HepG2 (cell line): ENCODE data around the gene MCRS1. TPM values are rescaled to one million over a fixed set of nuclear protein-coding genes. Genes with fewer than 3 reads are reported as not detected.

Source experiments
- ATF3 ChIP-seq: sonication (generic); formaldehyde crosslinking; IDR thresholded peaks from 2 replicates; pipeline ENCODE4 v1.4.0; 2020; ENCODE audit warnings: missing genetic modification reagents
- BRD4 ChIP-seq: sonication (generic); formaldehyde crosslinking; IDR thresholded peaks from 2 replicates; pipeline ENCODE4 v1.4.0; 2020; ENCODE audit warnings: missing genetic modification reagents
- FOSL1 ChIP-seq: sonication (generic); formaldehyde crosslinking; IDR thresholded peaks from 2 replicates; pipeline ENCODE4 v1.9.0; 2021; ENCODE audit warnings: missing genetic modification reagents, borderline replicate concordance
- FOXP4 ChIP-seq: sonication (generic); formaldehyde crosslinking; IDR thresholded peaks from 2 replicates; pipeline ENCODE4 v1.4.0; 2020; ENCODE audit warnings: missing genetic modification reagents
- GABPB1 ChIP-seq: IDR thresholded peaks from 2 replicates; pipeline ENCODE4 v1.6.1; 2016; ENCODE audit warnings: mild to moderate bottlenecking, missing genetic modification reagents, moderate library complexity, missing compliant biosample characterization
- HINFP ChIP-seq: sonication (generic); formaldehyde crosslinking; IDR thresholded peaks from 2 replicates; pipeline ENCODE4 v1.4.0; 2020; ENCODE audit warnings: low read depth, mild to moderate bottlenecking, missing genetic modification reagents
- HNRNPK ChIP-seq: fragments of 200-400 bp; formaldehyde crosslinking; IDR thresholded peaks from 2 replicates; pipeline ENCODE4 v1.6.1; 2018; ENCODE audit warnings: low read length, low read depth, moderate library complexity, mild to moderate bottlenecking; ENCODE audit not compliant: poor library complexity, severe bottlenecking
- MED13 ChIP-seq: sonication (generic); formaldehyde crosslinking; IDR thresholded peaks from 2 replicates; pipeline ENCODE4 v1.5.0; 2020; ENCODE audit warnings: missing genetic modification reagents
- NR2F6 ChIP-seq, 2 experiments: IDR thresholded peaks; 2 replicates each; pipeline ENCODE4 v1.6.1; 2016; ENCODE audit warnings: antibody characterized with exemption in 1 of 2, mild to moderate bottlenecking in 1 of 2
- POLR2G ChIP-seq: fragments of 200-400 bp; formaldehyde crosslinking; IDR thresholded peaks from 2 replicates; pipeline ENCODE4 v1.6.1; 2018; ENCODE audit warnings: mild to moderate bottlenecking, low read depth, low read length, moderate library complexity
- RXRA ChIP-seq: sonication (generic); formaldehyde crosslinking; IDR thresholded peaks from 2 replicates; pipeline ENCODE4 v1.5.1; 2020; ENCODE audit warnings: missing genetic modification reagents
- SPEN ChIP-seq: sonication (generic); formaldehyde crosslinking; IDR thresholded peaks from 2 replicates; pipeline ENCODE4 v1.5.1; 2020; ENCODE audit warnings: low read depth, mild to moderate bottlenecking, missing genetic modification reagents
- TFDP2 ChIP-seq: sonication (generic); formaldehyde crosslinking; IDR thresholded peaks from 2 replicates; pipeline ENCODE4 v1.4.0; 2020; ENCODE audit warnings: missing genetic modification reagents
- ZBTB43 ChIP-seq: sonication (generic); formaldehyde crosslinking; conservative IDR thresholded peaks from 2 replicates; pipeline ENCODE4 v1.4.0; 2020; ENCODE audit warnings: missing genetic modification reagents
- ZNF44 ChIP-seq: sonication (generic); formaldehyde crosslinking; IDR thresholded peaks from 2 replicates; pipeline ENCODE4 v1.5.1; 2020; ENCODE audit warnings: mild to moderate bottlenecking, missing genetic modification reagents
- ZNF510 ChIP-seq: sonication (generic); formaldehyde crosslinking; IDR thresholded peaks from 2 replicates; pipeline ENCODE4 v1.4.0; 2020; ENCODE audit warnings: low read depth, mild to moderate bottlenecking, missing genetic modification reagents
- ZNF549 ChIP-seq: sonication (generic); formaldehyde crosslinking; IDR thresholded peaks from 2 replicates; pipeline ENCODE4 v1.5.0; 2020; ENCODE audit warnings: missing genetic modification reagents
- ZNF556 ChIP-seq: sonication (generic); formaldehyde crosslinking; IDR thresholded peaks from 2 replicates; pipeline ENCODE4 v1.4.0; 2020; ENCODE audit warnings: mild to moderate bottlenecking, missing genetic modification reagents, borderline replicate concordance
- ZNF614 ChIP-seq: IDR thresholded peaks from 2 replicates; pipeline ENCODE4 v1.6.1; 2018; ENCODE audit warnings: missing biosample characterization, missing genetic modification reagents, inconsistent platforms, borderline replicate concordance
- ZNF615 ChIP-seq: sonication (generic); formaldehyde crosslinking; IDR thresholded peaks from 2 replicates; pipeline ENCODE4 v1.5.0; 2020; ENCODE audit warnings: mild to moderate bottlenecking, missing genetic modification reagents, borderline replicate concordance
- ZNF709 ChIP-seq: sonication (generic); formaldehyde crosslinking; IDR thresholded peaks from 2 replicates; pipeline ENCODE4 v1.5.0; 2020; ENCODE audit warnings: mild to moderate bottlenecking, missing genetic modification reagents
- ZSCAN31 ChIP-seq: sonication (generic); formaldehyde crosslinking; IDR thresholded peaks from 2 replicates; pipeline ENCODE4 v1.5.0; 2020; ENCODE audit warnings: low read depth, mild to moderate bottlenecking, missing genetic modification reagents
- polyA plus RNA-seq, 8 experiments: library from polyadenylated mRNA; depleted of rRNA in 3 of 8; stranded (reverse) in 7 of 8; unstranded in 1 of 8; fragments of >200 nt; fragmentation: Illumina TruSeq in 4 of 8; extraction: Trizol in 4 of 8; gene quantifications; 2 replicates each; pipeline versions ENCODE4 v1.2.1 to v1.2.3, GENCODE V29; 2011 to 2016; ENCODE audit warnings: low read depth in 4 of 8, missing spikeins in 1 of 8, mixed read lengths in 1 of 8; ENCODE audit not compliant: insufficient read depth in 1 of 8
- total RNA-seq, 5 experiments: library from RNA; depleted of rRNA; stranded (reverse); fragments of >200 nt; fragmentation: Illumina TruSeq; extraction: Trizol; gene quantifications; 2 replicates each; pipeline ENCODE4 v1.2.3, GENCODE V29; 2016; ENCODE audit warnings: low read depth in 1 of 5

MCRS1 gene
- total and polyA plus RNA-seq, 2 of the 13 experiments (the other 11 are each of a cell fraction or from before 2014, with no cell fraction given): 51.0 to 66.3 TPM

- no peak for TF ChIP-seq ZSCAN31
- no peak for TF ChIP-seq ATF3 (CRISPR knock-in tag)
- TF ChIP-seq TFDP2 (CRISPR knock-in tag): no peak
- TF ChIP-seq GABPB1 (CRISPR knock-in tag): peak; percentile 58; the same call in 1 of the 2 replicates
- TF ChIP-seq ZNF556 (CRISPR knock-in tag): peak; percentile 69; the same call in 1 of the 2 replicates
- TF ChIP-seq ZNF709: no peak
- TF ChIP-seq HNRNPK: no peak
- TF ChIP-seq ZNF614 (CRISPR knock-in tag): no peak
- no peak for TF ChIP-seq BRD4
- no peak for TF ChIP-seq FOXP4 (CRISPR knock-in tag)
- no peak for TF ChIP-seq FOSL1 (CRISPR knock-in tag)
- TF ChIP-seq ZNF510: no peak
- TF ChIP-seq ZNF615: no peak
- TF ChIP-seq ZNF549 (CRISPR knock-in tag): no peak
- peak; percentile 47; the same call in 1 of the 2 replicates for TF ChIP-seq SPEN
- TF ChIP-seq MED13 (CRISPR knock-in tag): no peak
- TF ChIP-seq RXRA (CRISPR knock-in tag): 0 out of 2 replicates have a peak, but pooled peaks have one; percentile 18
- TF ChIP-seq HINFP: no peak
- TF ChIP-seq POLR2G: no peak
- no peak for TF ChIP-seq NR2F6 (IDR thresholded peaks at IDR 0.05)
- TF ChIP-seq NR2F6 (CRISPR knock-in tag; IDR thresholded peaks at IDR 0.05): no peak
- TF ChIP-seq ZNF44 (CRISPR knock-in tag): no peak
- TF ChIP-seq ZBTB43: no peak
These were observed 24.6 kb downstream of the MCRS1 start (continued) for GRCh38 chr12:49543221-49543913.
